Measurements from ENCODE around the gene TECR. TPM values are rescaled to one million over a fixed set of nuclear protein-coding genes. Genes with fewer than 3 reads are reported as not detected.
"Not testable (repeated sequence)": the region's sequence is repeated elsewhere in the genome, so short reads cannot be mapped to it uniquely, and the experiment has no call there.

Gene TECR
- total and polyA plus RNA-seq, 4 donors = 40.1 to 112 (median 60.5) TPM

- intact Hi-C loops (cut with DNase I) = no loop called here
- Histone ChIP-seq H3K4me3 (ENCODE audit: low read length in 2 of 2) (peak overlapping the region; percentile 84 to 95), H3K4me1 (ENCODE audit: control insufficient read depth in 1 of 2, insufficient read depth in 2 of 2, low read length in 2 of 2) (no peaks in the 10 kb centered on the region), H3K36me3 (ENCODE audit: control insufficient read depth in 1 of 2, insufficient read depth in 2 of 2, low read length in 1 of 2) (no peaks in the 10 kb centered on the region), H3K27ac (ENCODE audit: low read depth in 1 of 2, low read length in 2 of 2) (no peak overlapping the region), H3K9me3 (ENCODE audit: control insufficient read depth, low read length) (no peaks in the 10 kb centered on the region), H3K27me3 (ENCODE audit: control insufficient read depth in 1 of 2, insufficient read depth in 2 of 2, low read length in 1 of 2) (no peaks in the 10 kb centered on the region)
- ATAC-seq (ENCODE audit: low FRiP score) (no peak), DNase-seq (no peak)
- 12 to 18% methylated on average over 14 of the region's 14 CpGs for WGBS, 2 donors
These were observed 34.3 kb upstream of the TECR start for GRCh38 chr19:14494910-14495671.

DNA sequence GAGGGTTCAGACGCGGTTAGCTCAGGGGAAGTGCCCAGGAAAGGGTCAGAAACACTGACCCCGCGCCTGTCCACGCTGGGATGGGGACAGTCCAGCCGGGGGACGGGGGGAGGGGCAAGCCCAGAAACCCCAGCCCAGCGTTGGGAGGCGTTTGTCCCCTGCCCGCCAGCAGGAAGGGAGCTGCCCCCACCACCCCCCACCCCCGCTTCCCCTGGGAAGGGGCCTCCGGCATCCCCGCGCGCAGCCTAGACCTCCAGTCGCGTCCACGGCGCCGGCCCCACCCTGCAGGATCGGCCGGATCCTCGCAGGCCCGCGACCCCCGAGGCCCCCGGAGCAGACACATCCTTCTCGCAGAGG is 33.7 kb upstream of the TECR start:
- intact Hi-C loops (cut with DNase I) = no loop called here
- H3K27me3 ChIP-seq (ENCODE audit: control insufficient read depth in 1 of 2, insufficient read depth in 2 of 2, low read length in 1 of 2) = no peaks in the 10 kb centered on the region
- H3K27ac ChIP-seq (ENCODE audit: low read depth in 1 of 2, low read length in 2 of 2) = no peak overlapping the region
- no peaks in the 10 kb centered on the region for H3K4me1 ChIP-seq (ENCODE audit: control insufficient read depth in 1 of 2, insufficient read depth in 2 of 2, low read length in 2 of 2)
- ATAC-seq (ENCODE audit: low FRiP score) (peak; percentile 2), DNase-seq (no peak)
- H3K36me3 ChIP-seq (ENCODE audit: control insufficient read depth in 1 of 2, insufficient read depth in 2 of 2, low read length in 1 of 2) = no peaks in the 10 kb centered on the region
- WGBS, 2 donors = 0 to 1% methylated on average over 24 to 28 of the region's 28 CpGs
- peak overlapping the region; percentile 84 to 95 for H3K4me3 ChIP-seq (ENCODE audit: low read length in 2 of 2)
- no peaks in the 10 kb centered on the region for H3K9me3 ChIP-seq (ENCODE audit: control insufficient read depth, low read length)

GRCh38 chr19:14496029-14496833 is 33.2 kb upstream of the TECR start, which contains the start of gene GIPC1:
Gene GIPC1, minus strand, starts transcription at chr19:14496127. Its CDS starts 13,151 bp downstream, at chr19:14482976.
- intact Hi-C loops (cut with DNase I) = no loop called here
- no peaks in the 10 kb centered on the region for H3K4me1 ChIP-seq (ENCODE audit: control insufficient read depth in 1 of 2, insufficient read depth in 2 of 2, low read length in 2 of 2)

DNA sequence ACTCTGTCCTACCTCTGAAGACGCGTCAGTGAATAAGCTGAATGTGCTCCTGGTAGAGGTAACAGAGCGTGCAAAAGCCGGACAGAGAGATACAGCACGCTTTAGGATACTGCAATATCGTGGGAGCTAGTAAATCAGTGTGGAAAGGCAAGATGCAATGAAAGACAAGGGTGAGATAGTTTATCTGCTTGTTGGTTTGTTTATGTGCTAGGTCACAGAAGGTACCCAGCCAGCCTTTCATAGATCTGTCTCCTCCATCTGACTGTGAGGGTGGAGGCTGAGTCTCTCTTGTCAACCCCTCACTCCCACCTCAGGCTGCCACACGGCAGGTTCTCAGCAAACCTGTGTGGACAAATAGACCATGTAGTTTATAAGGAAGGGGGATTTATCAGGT is 32.6 kb upstream of the TECR start:
- no peak for ATAC-seq (ENCODE audit: low FRiP score)
- Histone ChIP-seq H3K4me3 (ENCODE audit: low read length in 2 of 2) (no peak overlapping the region), H3K9me3 (ENCODE audit: control insufficient read depth, low read length) (no peaks in the 10 kb centered on the region), H3K27ac (ENCODE audit: low read depth in 1 of 2, low read length in 2 of 2) (peak overlapping the region in 1 of 2 donors; percentile 32), H3K36me3 (ENCODE audit: control insufficient read depth in 1 of 2, insufficient read depth in 2 of 2, low read length in 1 of 2) (no peaks in the 10 kb centered on the region), H3K4me1 (ENCODE audit: control insufficient read depth in 1 of 2, insufficient read depth in 2 of 2, low read length in 2 of 2) (no peaks in the 10 kb centered on the region), H3K27me3 (ENCODE audit: control insufficient read depth in 1 of 2, insufficient read depth in 2 of 2, low read length in 1 of 2) (no peaks in the 10 kb centered on the region)
- WGBS, 2 donors = 30 to 37% methylated on average over 7 of the region's 7 CpGs
- DNase-seq = no peak
- intact Hi-C loops (cut with DNase I) = no loop called here

More at GRCh38 chr19:14496029-14496833, 33.2 kb upstream of the TECR start, which contains the start of gene GIPC1:
- ATAC-seq (ENCODE audit: low FRiP score) = peak; percentile 98
- no peaks in the 10 kb centered on the region for H3K27me3 ChIP-seq (ENCODE audit: control insufficient read depth in 1 of 2, insufficient read depth in 2 of 2, low read length in 1 of 2)
- H3K36me3 ChIP-seq (ENCODE audit: control insufficient read depth in 1 of 2, insufficient read depth in 2 of 2, low read length in 1 of 2) = no peaks in the 10 kb centered on the region
- WGBS, 2 donors = 2 to 4% methylated on average over 52 to 71 of the region's 71 CpGs
- DNase-seq = peak; percentile 97 to 98
- H3K9me3 ChIP-seq (ENCODE audit: control insufficient read depth, low read length) = no peaks in the 10 kb centered on the region
- H3K4me3 ChIP-seq (ENCODE audit: low read length in 2 of 2) = peak within 1 kb of the TSS; percentile 84 to 95
- H3K27ac ChIP-seq (ENCODE audit: low read depth in 1 of 2, low read length in 2 of 2) = peak within 1 kb of the TSS in 1 of 2 donors; percentile 32

DNA sequence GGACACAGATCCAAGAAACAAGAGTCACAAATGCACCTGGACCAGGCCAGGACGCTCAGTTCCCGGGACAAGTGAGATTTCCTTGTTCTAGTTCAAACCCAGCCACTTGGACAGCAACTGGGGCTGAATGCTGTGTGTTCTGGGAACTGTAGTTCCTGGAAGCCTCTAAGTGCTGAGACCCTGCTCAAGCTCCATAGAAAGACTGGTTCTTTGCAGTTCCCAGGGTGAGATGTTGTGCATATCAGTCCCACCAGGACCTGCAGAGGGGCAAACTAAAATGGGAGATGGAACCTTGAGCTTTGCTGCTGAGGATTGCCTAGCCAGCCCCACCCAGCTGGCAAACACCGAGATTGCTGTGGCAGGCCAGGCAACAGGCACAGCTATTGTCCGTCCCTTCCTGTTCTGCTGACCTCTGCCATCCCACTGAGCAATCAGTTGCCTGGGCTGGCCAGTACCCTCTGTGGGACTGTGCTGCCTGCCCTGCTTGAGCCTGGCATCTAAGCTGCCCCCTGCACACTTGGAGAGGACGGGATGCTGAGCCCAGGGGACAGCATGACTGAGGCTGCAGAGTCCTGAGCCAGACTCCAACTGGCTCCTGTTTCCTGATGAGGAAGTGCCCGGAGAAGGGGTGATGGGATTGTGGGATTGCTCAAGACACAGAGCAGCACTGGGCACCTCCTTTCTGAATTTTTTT is 32.0 kb upstream of the TECR start:
- Histone ChIP-seq H3K36me3 (ENCODE audit: control insufficient read depth in 1 of 2, insufficient read depth in 2 of 2, low read length in 1 of 2) (no peaks in the 10 kb centered on the region), H3K27ac (ENCODE audit: low read depth in 1 of 2, low read length in 2 of 2) (peak overlapping the region in 1 of 2 donors; percentile 32), H3K4me1 (ENCODE audit: control insufficient read depth in 1 of 2, insufficient read depth in 2 of 2, low read length in 2 of 2) (no peaks in the 10 kb centered on the region), H3K27me3 (ENCODE audit: control insufficient read depth in 1 of 2, insufficient read depth in 2 of 2, low read length in 1 of 2) (no peaks in the 10 kb centered on the region), H3K4me3 (ENCODE audit: low read length in 2 of 2) (no peak overlapping the region), H3K9me3 (ENCODE audit: control insufficient read depth, low read length) (no peaks in the 10 kb centered on the region)
- ATAC-seq (ENCODE audit: low FRiP score) = peak; percentile 20
- no peak for DNase-seq
- intact Hi-C loops (cut with DNase I) = no loop called here
- 27 to 36% methylated on average over 6 of the region's 6 CpGs for WGBS, 2 donors

- ATAC-seq (ENCODE audit: low FRiP score) = no peak
- H3K27ac ChIP-seq (ENCODE audit: low read depth in 1 of 2, low read length in 2 of 2) = no peak overlapping the region
- intact Hi-C loops (cut with DNase I) = no loop called here
- no peaks in the 10 kb centered on the region for H3K27me3 ChIP-seq (ENCODE audit: control insufficient read depth in 1 of 2, insufficient read depth in 2 of 2, low read length in 1 of 2)
- WGBS, 2 donors = 78 to 79% methylated on average over 11 of the region's 11 CpGs
- DNase-seq = no peak
- no peaks in the 10 kb centered on the region for H3K4me1 ChIP-seq (ENCODE audit: control insufficient read depth in 1 of 2, insufficient read depth in 2 of 2, low read length in 2 of 2)
- H3K36me3 ChIP-seq (ENCODE audit: control insufficient read depth in 1 of 2, insufficient read depth in 2 of 2, low read length in 1 of 2) = no peaks in the 10 kb centered on the region
- no peak overlapping the region for H3K4me3 ChIP-seq (ENCODE audit: low read length in 2 of 2)
- H3K9me3 ChIP-seq (ENCODE audit: control insufficient read depth, low read length) = no peaks in the 10 kb centered on the region
These were observed 26.9 kb upstream of the TECR start for GRCh38 chr19:14502334-14503092.

GRCh38 chr19:14503285-14503684 is 26.1 kb upstream of the TECR start:
- Histone ChIP-seq H3K4me1 (ENCODE audit: control insufficient read depth in 1 of 2, insufficient read depth in 2 of 2, low read length in 2 of 2) (no peaks in the 10 kb centered on the region), H3K27ac (ENCODE audit: low read depth in 1 of 2, low read length in 2 of 2) (no peak overlapping the region), H3K36me3 (ENCODE audit: control insufficient read depth in 1 of 2, insufficient read depth in 2 of 2, low read length in 1 of 2) (no peaks in the 10 kb centered on the region), H3K4me3 (ENCODE audit: low read length in 2 of 2) (no peak overlapping the region), H3K9me3 (ENCODE audit: control insufficient read depth, low read length) (no peaks in the 10 kb centered on the region), H3K27me3 (ENCODE audit: control insufficient read depth in 1 of 2, insufficient read depth in 2 of 2, low read length in 1 of 2) (no peaks in the 10 kb centered on the region)
- intact Hi-C loops (cut with DNase I) = no loop called here
- DNase-seq (no peak), ATAC-seq (ENCODE audit: low FRiP score) (no peak)
- WGBS, 2 donors = 62 to 79% methylated on average over 1 of the region's 1 CpG

GRCh38 chr19:14504575-14504974 is 24.8 kb upstream of the TECR start:
- H3K9me3 ChIP-seq (ENCODE audit: control insufficient read depth, low read length); H3K27me3 ChIP-seq (ENCODE audit: control insufficient read depth in 1 of 2, insufficient read depth in 2 of 2, low read length in 1 of 2); H3K4me3 ChIP-seq (ENCODE audit: low read length in 2 of 2); H3K36me3 ChIP-seq (ENCODE audit: control insufficient read depth in 1 of 2, insufficient read depth in 2 of 2, low read length in 1 of 2); intact Hi-C loops (cut with DNase I); ATAC-seq (ENCODE audit: low FRiP score); H3K27ac ChIP-seq (ENCODE audit: low read depth in 1 of 2, low read length in 2 of 2); DNase-seq; H3K4me1 ChIP-seq (ENCODE audit: control insufficient read depth in 1 of 2, insufficient read depth in 2 of 2, low read length in 2 of 2): not testable (repeated sequence)
- 89 to 92% methylated on average over 8 of the region's 8 CpGs for WGBS, 2 donors

Data from aorta (tissue), 5 donors.